Mesothelial cell of epicardium (in vitro differentiated cells): ENCODE data around the gene NUP62. TPM values are rescaled to one million over a fixed set of nuclear protein-coding genes. Genes with fewer than 3 reads are reported as not detected.

Source experiments
- DNase-seq, 2 experiments: peaks; one replicate each; pipeline ENCODE4 v3.0.0; 2021; ENCODE audit warnings: low spot score in 2 of 2; ENCODE audit not compliant: unreplicated experiment in 2 of 2
- H3K27ac Mint-ChIP-seq: 2 replicates; pipeline ENCODE4 v1.8.0; 2021; ENCODE audit warnings: mixed read lengths
- H3K27me3 Mint-ChIP-seq: 2 replicates; pipeline ENCODE4 v1.8.0; 2021; ENCODE audit warnings: low read depth, mixed read lengths
- H3K36me3 Mint-ChIP-seq: 2 replicates; pipeline ENCODE4 v1.8.0; 2021; ENCODE audit warnings: mixed read lengths
- H3K4me1 Mint-ChIP-seq: 2 replicates; pipeline ENCODE4 v1.8.0; 2021; ENCODE audit warnings: mixed read lengths
- H3K4me3 Mint-ChIP-seq: 2 replicates; pipeline ENCODE4 v1.8.0; 2021; ENCODE audit warnings: mild to moderate bottlenecking, moderate library complexity, mixed read lengths
- H3K9me3 Mint-ChIP-seq: 2 replicates; pipeline ENCODE4 v1.8.0; 2021; ENCODE audit warnings: mixed read lengths
- total RNA-seq: library from RNA; stranded (reverse); gene quantifications from 3 replicates; pipeline ENCODE4 v1.2.1, GENCODE V29; 2021
- TF ChIP-seq, protein P1 (sequence below): fragments of 200-600 bp; sonication (generic); IDR thresholded peaks from one replicate; pipeline ENCODE4 v1.5.0; 2021; ENCODE audit warnings: antibody characterized with exemption; ENCODE audit not compliant: unreplicated experiment

NUP62 gene
- total RNA-seq, 1 donor from 2014 or later: 67.6 TPM

DNA sequence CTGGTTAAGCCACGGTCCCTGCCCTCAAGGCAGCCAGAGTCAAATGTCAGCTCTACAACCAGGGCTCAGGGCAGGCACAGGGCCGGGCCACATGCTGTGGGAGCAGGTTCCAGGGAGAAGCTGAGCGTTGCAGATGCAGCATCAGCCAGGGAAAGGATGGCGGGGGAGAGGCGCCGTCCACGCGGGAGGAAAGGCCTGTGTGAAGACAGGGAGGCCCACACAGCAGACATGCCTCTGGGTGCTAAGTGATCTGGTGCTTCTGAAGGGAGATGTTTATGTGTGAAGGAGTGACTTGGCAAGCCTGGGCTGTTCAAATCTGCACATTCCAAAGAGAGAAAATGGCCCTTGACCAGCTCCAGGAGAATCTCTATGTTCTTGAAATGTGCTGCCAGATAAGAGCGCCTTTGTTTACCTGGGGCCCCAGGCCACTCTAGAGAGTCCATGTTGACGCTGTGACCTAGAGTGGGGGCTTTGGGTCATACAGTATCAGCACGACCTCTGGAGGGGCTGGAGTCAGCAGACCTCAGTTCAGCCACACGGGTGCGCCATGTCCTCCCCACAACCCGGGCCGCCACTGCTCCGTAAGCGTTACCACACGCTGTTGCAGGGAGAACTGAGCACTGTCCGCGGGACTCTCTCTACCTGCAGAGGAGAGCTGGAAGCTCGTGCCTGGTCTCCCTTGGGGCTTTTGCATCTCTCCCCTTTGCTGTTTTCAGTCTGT is 16.2 kb downstream of the NUP62 start:
- Mint-ChIP-seq H3K27ac (peak overlapping the region; percentile 4), H3K9me3 (peaks cover 7% of the 10 kb centered on the region), H3K4me3 (no peak overlapping the region), H3K27me3 (no peaks in the 10 kb centered on the region), H3K36me3 (peaks cover 48% of the 10 kb centered on the region), H3K4me1 (peaks cover 2% of the 10 kb centered on the region)
- DNase-seq: no peak
- TF ChIP-seq, protein P1, sequence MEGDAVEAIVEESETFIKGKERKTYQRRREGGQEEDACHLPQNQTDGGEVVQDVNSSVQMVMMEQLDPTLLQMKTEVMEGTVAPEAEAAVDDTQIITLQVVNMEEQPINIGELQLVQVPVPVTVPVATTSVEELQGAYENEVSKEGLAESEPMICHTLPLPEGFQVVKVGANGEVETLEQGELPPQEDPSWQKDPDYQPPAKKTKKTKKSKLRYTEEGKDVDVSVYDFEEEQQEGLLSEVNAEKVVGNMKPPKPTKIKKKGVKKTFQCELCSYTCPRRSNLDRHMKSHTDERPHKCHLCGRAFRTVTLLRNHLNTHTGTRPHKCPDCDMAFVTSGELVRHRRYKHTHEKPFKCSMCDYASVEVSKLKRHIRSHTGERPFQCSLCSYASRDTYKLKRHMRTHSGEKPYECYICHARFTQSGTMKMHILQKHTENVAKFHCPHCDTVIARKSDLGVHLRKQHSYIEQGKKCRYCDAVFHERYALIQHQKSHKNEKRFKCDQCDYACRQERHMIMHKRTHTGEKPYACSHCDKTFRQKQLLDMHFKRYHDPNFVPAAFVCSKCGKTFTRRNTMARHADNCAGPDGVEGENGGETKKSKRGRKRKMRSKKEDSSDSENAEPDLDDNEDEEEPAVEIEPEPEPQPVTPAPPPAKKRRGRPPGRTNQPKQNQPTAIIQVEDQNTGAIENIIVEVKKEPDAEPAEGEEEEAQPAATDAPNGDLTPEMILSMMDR: no peak

DNA sequence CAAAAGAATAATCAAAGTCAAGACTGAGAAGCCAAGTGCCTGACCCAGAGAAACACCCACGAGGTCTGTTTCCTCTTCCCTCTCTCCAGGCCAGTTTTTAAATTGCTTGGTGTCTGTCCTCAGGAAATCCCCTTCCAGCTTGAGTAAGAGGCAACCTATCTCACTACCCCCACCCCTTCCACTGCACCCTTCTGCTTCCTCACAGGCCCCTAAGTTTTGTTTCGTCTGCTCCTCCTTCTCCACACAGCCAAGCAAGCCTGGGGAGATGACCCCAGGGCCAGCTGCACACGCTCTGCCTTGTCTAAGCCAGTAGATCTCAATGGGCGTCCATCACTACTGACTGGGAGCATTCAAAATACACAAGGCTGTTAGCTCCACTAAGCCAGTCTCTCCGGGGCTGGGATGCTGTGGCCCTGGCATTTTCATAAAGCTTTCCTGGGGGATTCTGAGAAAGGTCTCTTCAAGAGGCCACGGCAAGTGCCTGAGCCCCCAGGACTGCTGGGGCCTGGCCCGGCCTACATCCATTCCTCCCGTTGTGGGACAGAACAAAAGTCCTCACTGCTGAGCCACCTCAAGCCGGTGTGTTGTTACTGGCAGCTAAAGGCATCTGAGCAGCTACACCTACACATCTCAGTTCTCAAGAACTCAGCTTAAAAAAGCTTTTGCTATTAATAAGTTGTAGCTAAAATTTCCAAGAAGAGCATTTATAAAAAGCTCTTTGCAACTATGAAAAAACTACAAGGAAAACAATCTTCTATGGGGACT is 17.7 kb downstream of the NUP62 start:
- DNase-seq: no peak
- Mint-ChIP-seq H3K36me3 (peaks cover 46% of the 10 kb centered on the region), H3K27me3 (no peaks in the 10 kb centered on the region), H3K4me3 (no peak overlapping the region), H3K4me1 (no peaks in the 10 kb centered on the region), H3K9me3 (peaks cover 7% of the 10 kb centered on the region), H3K27ac (peak overlapping the region; percentile 37)
- TF ChIP-seq, protein P1: no peak

DNA sequence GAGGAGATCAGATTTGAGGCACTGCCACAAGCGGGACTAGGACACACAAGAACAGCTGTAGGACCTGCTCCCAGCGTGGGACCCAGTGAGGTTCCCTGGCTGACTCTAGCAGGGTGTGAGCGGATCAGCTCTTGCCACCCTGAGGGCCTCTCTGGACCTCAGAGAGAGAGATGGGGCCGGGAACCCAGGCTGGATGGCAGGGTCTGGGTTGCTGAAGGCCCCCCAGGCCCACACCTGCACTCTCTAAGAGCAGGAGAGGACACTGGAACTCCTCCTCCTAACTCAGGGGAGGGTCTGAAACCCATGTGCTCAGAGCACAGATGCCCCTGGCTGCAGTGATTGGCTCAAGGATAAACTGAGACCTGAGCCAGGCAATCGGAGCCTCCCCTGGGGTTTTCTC is 19.1 kb downstream of the NUP62 start:
- no peak overlapping the region for H3K27ac Mint-ChIP-seq
- H3K4me3 Mint-ChIP-seq: no peak overlapping the region
- peaks cover 3% of the 10 kb centered on the region for H3K9me3 Mint-ChIP-seq
- no peaks in the 10 kb centered on the region for H3K4me1 Mint-ChIP-seq
- no peak for DNase-seq
- TF ChIP-seq, protein P1: no peak
- H3K36me3 Mint-ChIP-seq: peaks cover 45% of the 10 kb centered on the region
- H3K27me3 Mint-ChIP-seq: no peaks in the 10 kb centered on the region

DNA sequence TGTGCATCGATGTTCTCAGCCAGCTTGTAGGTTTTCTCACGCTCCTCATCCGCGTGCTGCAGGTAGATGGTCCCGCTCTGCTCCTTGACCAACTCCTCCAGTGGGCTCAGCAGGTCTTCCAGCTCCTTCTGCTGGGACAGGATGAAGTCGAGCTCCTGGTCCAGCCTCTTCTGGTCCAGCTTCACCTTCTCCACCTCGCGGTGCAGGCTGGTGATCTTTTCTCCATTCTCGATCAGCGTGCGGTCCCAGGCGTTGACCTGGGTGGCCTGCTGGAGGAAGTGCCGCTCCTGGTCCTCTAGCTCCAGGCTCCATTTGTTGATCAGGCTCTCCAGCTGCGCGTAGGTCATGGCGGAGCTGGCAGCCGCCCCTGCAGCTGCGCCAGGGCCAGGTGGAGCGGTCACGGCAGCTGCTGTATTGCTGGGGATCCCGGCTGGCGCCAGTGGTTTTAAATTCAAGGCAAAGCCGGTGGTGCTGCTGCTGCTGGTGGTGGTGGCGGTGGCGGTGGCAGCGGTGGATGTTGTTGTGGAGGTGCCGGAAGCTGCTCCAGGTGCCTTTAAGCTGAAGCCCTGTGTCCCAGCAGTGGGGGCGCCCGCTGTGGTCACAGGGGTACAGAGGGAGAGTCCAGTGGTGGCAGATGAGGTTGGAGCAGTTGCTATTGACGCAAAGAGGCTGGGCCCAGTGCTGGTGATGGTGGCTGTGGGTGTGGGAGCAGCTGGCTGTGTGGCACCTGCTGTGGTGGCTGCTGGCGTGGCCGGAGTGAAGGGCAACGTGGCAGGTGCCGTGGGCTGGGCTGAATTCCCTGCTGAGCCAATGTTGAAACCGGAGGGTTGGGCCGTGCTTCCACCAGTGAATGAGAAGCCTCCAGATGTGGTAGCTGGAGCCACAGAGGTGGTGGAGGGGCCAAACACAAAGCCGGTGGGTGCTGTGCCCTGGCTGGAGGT is 20.6 kb downstream of the NUP62 start:
- Mint-ChIP-seq H3K36me3 (peaks cover 37% of the 10 kb centered on the region), H3K4me1 (no peaks in the 10 kb centered on the region), H3K4me3 (no peak overlapping the region), H3K9me3 (no peaks in the 10 kb centered on the region), H3K27ac (no peak overlapping the region), H3K27me3 (no peaks in the 10 kb centered on the region)
- TF ChIP-seq, protein P1: no peak
- no peak for DNase-seq

DNA sequence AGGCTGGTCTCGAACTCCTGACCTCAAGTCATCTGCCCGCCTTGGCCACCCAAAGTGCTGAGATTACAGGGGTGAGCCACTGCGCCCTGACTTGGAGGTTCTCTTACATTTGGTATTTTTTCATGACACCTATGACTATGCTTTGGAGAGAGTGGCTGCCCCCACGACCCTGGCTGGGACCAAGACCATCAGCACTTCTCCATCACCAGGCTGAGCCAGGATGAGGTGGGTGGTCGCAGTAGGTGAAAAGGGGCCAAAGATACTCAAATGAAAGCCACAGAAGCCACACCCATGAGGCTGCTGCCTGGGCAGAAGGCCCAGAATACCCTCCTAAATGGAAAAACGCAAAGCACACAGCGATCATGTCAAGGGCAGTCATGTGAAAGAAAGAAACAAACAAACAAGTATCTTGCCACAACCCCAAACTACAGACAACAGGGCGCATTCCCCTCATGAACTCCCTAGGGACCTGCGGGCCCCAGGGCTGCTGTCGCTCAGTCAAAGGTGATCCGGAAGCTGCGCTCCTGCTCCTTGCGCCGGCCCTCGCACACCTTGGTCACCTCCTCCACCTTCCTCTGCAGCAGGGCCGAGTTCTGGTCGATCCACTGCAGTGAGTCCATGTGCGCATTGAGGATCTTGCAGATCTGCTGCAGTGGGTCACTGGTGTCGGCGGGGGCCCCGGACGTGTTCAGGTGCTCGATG is 21.4 kb downstream of the NUP62 start:
- Mint-ChIP-seq H3K9me3 (no peaks in the 10 kb centered on the region), H3K27me3 (no peaks in the 10 kb centered on the region), H3K4me3 (no peak overlapping the region), H3K36me3 (peaks cover 28% of the 10 kb centered on the region), H3K4me1 (no peaks in the 10 kb centered on the region), H3K27ac (no peak overlapping the region)
- DNase-seq: no peak
- TF ChIP-seq, protein P1: no peak
